ENCODE data around the gene SCAMP4. TPM values are rescaled to one million over a fixed set of nuclear protein-coding genes. Genes with fewer than 3 reads are reported as not detected.

Gene SCAMP4
- total and polyA plus RNA-seq, 7 donors = 14.4 to 55.4 (median 26.0) TPM

GRCh38 chr19:1907563-1908363, 2.6 kb downstream of the SCAMP4 start:
- Histone ChIP-seq H3K27me3 (no peaks in the 10 kb centered on the region), H3K27ac (peak overlapping the region in 3 of 4 donors; percentile 1 to 43 (median 27)), H3K4me3 (no peak overlapping the region), H3K4me1 (peaks cover 0 to 31% (median 23%) of the 10 kb centered on the region in 4 donors), H3K36me3 (peaks cover 2 to 12% (median 6%) of the 10 kb centered on the region in 4 donors), H3K9me3 (no peaks in the 10 kb centered on the region)
- DNase-seq = no peak
- WGBS, 2 donors = 16 to 67% methylated on average over 43 of the region's 43 CpGs
- intact Hi-C loops (cut with DNase I) = no loop called here
- TF ChIP-seq CTCF (IDR thresholded peaks at IDR 0.05) (no peak), POLR2A (IDR thresholded peaks at IDR 0.05) (peak in 1 of 2 donors; percentile 6)

DNA sequence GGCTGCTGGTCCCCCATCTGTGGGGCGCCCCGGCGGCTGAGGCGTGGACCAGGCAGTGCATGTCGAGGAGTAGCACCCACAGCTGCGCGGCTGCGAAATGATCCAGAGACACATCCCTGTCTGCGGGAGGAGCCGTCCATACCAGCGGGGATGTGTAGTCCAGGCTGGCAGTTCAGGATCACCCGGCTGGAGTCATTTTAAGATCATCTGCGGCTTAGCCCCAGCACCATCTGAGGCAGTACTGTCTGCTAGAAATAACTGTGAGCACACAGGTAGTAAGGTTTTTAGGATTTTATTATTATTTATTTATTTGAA, 3.1 kb downstream of the SCAMP4 start:
- no peak for DNase-seq
- Histone ChIP-seq H3K9me3 (no peaks in the 10 kb centered on the region), H3K4me1 (peaks cover 0 to 31% (median 23%) of the 10 kb centered on the region in 4 donors), H3K27ac (peak overlapping the region in 1 of 4 donors; percentile 43), H3K36me3 (peaks cover 7 to 17% (median 12%) of the 10 kb centered on the region in 4 donors), H3K4me3 (no peak overlapping the region), H3K27me3 (no peaks in the 10 kb centered on the region)
- 16 to 75% methylated on average over 13 of the region's 13 CpGs for WGBS, 2 donors
- no peak for TF ChIP-seq POLR2AphosphoS5 (IDR thresholded peaks at IDR 0.05)
- no peak for TF ChIP-seq CTCF (IDR thresholded peaks at IDR 0.05)
- no peak for TF ChIP-seq POLR2A (IDR thresholded peaks at IDR 0.05)
- no peak for TF ChIP-seq EP300 (IDR thresholded peaks at IDR 0.05)
- intact Hi-C loops (cut with DNase I) = no loop called here

DNA sequence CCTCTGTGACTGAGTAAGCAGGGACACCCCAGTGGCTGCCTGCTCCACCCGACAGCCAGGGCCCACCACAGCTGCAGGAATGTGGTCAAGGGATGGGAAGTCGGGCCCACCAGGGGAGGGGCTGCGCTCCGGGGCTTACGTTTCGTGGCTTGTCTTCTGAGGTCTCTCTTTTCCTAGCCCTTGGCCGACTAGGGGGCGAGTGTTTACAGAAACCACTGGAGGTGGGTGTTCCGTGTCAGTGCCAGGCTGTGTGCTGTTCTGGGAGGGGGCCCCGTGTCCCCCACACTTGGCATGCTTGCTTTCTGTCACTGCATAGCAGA, 4.5 kb downstream of the SCAMP4 start:
- peaks cover 0 to 27% (median 21%) of the 10 kb centered on the region in 4 donors for H3K4me1 ChIP-seq
- TF ChIP-seq POLR2AphosphoS5 (IDR thresholded peaks at IDR 0.05) = no peak
- TF ChIP-seq EP300 (IDR thresholded peaks at IDR 0.05) = no peak
- no peak for TF ChIP-seq POLR2A (IDR thresholded peaks at IDR 0.05)
- no peak for TF ChIP-seq CTCF (IDR thresholded peaks at IDR 0.05)
- no peak for DNase-seq
- intact Hi-C loops (cut with DNase I) = no loop called here
- no peaks in the 10 kb centered on the region for H3K27me3 ChIP-seq
- H3K27ac ChIP-seq = no peak overlapping the region
- no peaks in the 10 kb centered on the region for H3K9me3 ChIP-seq
- peaks cover 8 to 27% (median 18%) of the 10 kb centered on the region in 4 donors for H3K36me3 ChIP-seq
- H3K4me3 ChIP-seq = no peak overlapping the region
- 51 to 81% methylated on average over 10 of the region's 10 CpGs for WGBS, 2 donors

DNA sequence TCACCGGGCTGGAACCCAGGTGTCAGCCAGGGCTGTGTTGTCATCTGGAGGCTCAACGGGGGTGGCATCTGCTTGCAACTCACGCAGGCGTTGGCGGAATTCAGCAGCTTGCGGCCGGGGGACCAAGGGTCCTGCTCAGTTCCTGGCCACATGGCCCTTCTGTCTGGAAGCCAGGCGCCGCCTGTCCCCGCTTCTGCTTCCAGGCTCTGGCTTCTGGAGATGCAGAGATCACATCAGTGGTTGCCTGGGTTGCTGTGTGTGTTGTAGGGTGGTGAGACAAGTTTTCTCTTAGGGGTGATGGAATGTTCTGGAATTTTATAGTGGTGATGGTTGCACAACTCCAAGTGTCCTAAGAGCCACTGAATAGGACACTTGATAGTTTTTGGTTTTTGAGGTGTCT, 5.0 kb downstream of the SCAMP4 start:
- Histone ChIP-seq H3K9me3 (no peaks in the 10 kb centered on the region), H3K4me3 (no peak overlapping the region), H3K27ac (no peak overlapping the region), H3K27me3 (no peaks in the 10 kb centered on the region), H3K4me1 (peaks cover 0 to 24% (median 20%) of the 10 kb centered on the region in 4 donors), H3K36me3 (peaks cover 8 to 30% (median 18%) of the 10 kb centered on the region in 4 donors)
- 93 to 96% methylated on average over 10 of the region's 10 CpGs for WGBS, 2 donors
- intact Hi-C loops (cut with DNase I) = no loop called here
- DNase-seq = no peak
- TF ChIP-seq CTCF (IDR thresholded peaks at IDR 0.05) = no peak
- TF ChIP-seq EP300 (IDR thresholded peaks at IDR 0.05) = no peak
- TF ChIP-seq POLR2AphosphoS5 (IDR thresholded peaks at IDR 0.05) = no peak
- no peak for TF ChIP-seq POLR2A (IDR thresholded peaks at IDR 0.05)

- H3K4me3 ChIP-seq = no peak overlapping the region
- TF ChIP-seq CTCF (IDR thresholded peaks at IDR 0.05) = no peak
- no peak for DNase-seq
- peaks cover 0 to 19% (median 15%) of the 10 kb centered on the region in 4 donors for H3K4me1 ChIP-seq
- H3K27ac ChIP-seq = no peak overlapping the region
- WGBS, 2 donors = 85 to 93% methylated on average over 13 of the region's 13 CpGs
- H3K27me3 ChIP-seq = no peaks in the 10 kb centered on the region
- intact Hi-C loops (cut with DNase I) = no loop called here
- peaks cover 8 to 33% (median 18%) of the 10 kb centered on the region in 4 donors for H3K36me3 ChIP-seq
- no peaks in the 10 kb centered on the region for H3K9me3 ChIP-seq
Observed at GRCh38 chr19:1911098-1911497, 5.9 kb downstream of the SCAMP4 start.

All from sigmoid colon (tissue), 7 donors.